Glutamatergic neuron (in vitro differentiated cells): ENCODE measurements around the gene NUP35. TPM values are rescaled to one million over a fixed set of nuclear protein-coding genes. Genes with fewer than 3 reads are reported as not detected.

Experiments used
- DNase-seq: peaks from one replicate; pipeline ENCODE4 v3.0.0; 2022
- H3K27ac Mint-ChIP-seq: one replicate; pipeline ENCODE4 v1.8.0; 2020; ENCODE audit warnings: mild to moderate bottlenecking, mixed read lengths, inconsistent platforms; ENCODE audit not compliant: unreplicated experiment
- H3K27me3 Mint-ChIP-seq: one replicate; pipeline ENCODE4 v1.8.0; 2020; ENCODE audit warnings: mild to moderate bottlenecking, moderate library complexity, mixed read lengths, inconsistent platforms; ENCODE audit not compliant: unreplicated experiment
- H3K36me3 Mint-ChIP-seq: one replicate; pipeline ENCODE4 v1.8.0; 2020; ENCODE audit warnings: mild to moderate bottlenecking, mixed read lengths, inconsistent platforms; ENCODE audit not compliant: unreplicated experiment
- H3K4me1 Mint-ChIP-seq: one replicate; pipeline ENCODE4 v1.8.0; 2020; ENCODE audit warnings: mild to moderate bottlenecking, low read depth, mixed read lengths, inconsistent platforms; ENCODE audit not compliant: unreplicated experiment
- H3K4me3 Mint-ChIP-seq: one replicate; pipeline ENCODE4 v1.8.0; 2020; ENCODE audit warnings: mild to moderate bottlenecking, mixed read lengths, inconsistent platforms; ENCODE audit not compliant: unreplicated experiment
- H3K9me3 Mint-ChIP-seq: one replicate; pipeline ENCODE4 v1.8.0; 2020; ENCODE audit warnings: mild to moderate bottlenecking, moderate library complexity, mixed read lengths, inconsistent platforms; ENCODE audit not compliant: unreplicated experiment
- total RNA-seq: library from RNA; stranded (reverse); fragmentation: NEBNext Ultra II Directional; extraction: Animal tissue kit (Norgen Biotek cat#: 25700); gene quantifications from one replicate; pipeline ENCODE4 v1.2.1, GENCODE V29; 2021; ENCODE audit not compliant: unreplicated experiment
- TF ChIP-seq, protein P1 (sequence below): fragments of 200-600 bp; sonication (generic); IDR thresholded peaks from one replicate; pipeline ENCODE4 v1.5.0; 2021; ENCODE audit not compliant: partially characterized antibody, unreplicated experiment

NUP35 gene
- total RNA-seq, 1 donor from 2014 or later = 8.6 TPM

DNA sequence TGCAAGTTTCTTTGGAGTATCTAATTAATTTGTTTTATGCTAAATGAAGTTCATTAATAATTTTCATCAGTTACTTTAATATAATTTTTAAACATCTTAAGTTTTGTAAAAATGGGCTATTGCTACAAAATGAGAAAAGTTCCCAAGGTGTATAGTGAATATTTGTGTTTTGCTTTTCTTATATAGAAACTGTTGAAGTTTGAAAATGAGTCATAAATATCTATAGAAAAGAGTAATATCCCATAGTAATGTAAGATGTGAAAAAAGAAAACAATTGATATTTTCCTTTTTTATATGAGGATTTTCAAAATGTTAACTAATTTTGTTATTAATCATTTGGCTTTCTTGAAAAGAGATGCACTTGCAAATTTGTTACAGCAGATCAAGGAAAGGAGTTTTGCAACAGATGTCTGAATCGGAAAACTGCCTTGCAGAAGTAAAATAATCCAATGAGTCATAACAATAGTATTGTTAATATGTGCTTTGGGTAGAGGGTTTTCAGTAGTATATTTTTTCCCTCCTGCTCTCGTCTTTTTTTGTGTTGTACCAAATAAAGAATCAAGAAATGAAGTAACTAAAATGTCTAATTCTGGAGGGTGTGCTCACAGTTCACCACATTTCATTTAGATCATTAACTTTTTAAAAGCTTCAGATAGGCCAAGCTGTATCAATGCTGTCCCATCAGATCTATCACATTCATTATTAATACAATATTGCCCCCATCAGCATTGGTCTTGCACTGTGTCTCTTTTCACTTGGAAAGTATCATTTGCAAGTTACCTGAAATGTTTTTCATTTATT is 30.2 kb upstream of the NUP35 start:
- no peaks in the 10 kb centered on the region for H3K4me1 Mint-ChIP-seq
- H3K36me3 Mint-ChIP-seq = no peaks in the 10 kb centered on the region
- H3K27ac Mint-ChIP-seq = no peak overlapping the region
- TF ChIP-seq, protein P1, sequence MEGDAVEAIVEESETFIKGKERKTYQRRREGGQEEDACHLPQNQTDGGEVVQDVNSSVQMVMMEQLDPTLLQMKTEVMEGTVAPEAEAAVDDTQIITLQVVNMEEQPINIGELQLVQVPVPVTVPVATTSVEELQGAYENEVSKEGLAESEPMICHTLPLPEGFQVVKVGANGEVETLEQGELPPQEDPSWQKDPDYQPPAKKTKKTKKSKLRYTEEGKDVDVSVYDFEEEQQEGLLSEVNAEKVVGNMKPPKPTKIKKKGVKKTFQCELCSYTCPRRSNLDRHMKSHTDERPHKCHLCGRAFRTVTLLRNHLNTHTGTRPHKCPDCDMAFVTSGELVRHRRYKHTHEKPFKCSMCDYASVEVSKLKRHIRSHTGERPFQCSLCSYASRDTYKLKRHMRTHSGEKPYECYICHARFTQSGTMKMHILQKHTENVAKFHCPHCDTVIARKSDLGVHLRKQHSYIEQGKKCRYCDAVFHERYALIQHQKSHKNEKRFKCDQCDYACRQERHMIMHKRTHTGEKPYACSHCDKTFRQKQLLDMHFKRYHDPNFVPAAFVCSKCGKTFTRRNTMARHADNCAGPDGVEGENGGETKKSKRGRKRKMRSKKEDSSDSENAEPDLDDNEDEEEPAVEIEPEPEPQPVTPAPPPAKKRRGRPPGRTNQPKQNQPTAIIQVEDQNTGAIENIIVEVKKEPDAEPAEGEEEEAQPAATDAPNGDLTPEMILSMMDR = no peak
- no peaks in the 10 kb centered on the region for H3K9me3 Mint-ChIP-seq
- H3K4me3 Mint-ChIP-seq = no peak overlapping the region
- H3K27me3 Mint-ChIP-seq = no peaks in the 10 kb centered on the region
- DNase-seq = no peak

DNA sequence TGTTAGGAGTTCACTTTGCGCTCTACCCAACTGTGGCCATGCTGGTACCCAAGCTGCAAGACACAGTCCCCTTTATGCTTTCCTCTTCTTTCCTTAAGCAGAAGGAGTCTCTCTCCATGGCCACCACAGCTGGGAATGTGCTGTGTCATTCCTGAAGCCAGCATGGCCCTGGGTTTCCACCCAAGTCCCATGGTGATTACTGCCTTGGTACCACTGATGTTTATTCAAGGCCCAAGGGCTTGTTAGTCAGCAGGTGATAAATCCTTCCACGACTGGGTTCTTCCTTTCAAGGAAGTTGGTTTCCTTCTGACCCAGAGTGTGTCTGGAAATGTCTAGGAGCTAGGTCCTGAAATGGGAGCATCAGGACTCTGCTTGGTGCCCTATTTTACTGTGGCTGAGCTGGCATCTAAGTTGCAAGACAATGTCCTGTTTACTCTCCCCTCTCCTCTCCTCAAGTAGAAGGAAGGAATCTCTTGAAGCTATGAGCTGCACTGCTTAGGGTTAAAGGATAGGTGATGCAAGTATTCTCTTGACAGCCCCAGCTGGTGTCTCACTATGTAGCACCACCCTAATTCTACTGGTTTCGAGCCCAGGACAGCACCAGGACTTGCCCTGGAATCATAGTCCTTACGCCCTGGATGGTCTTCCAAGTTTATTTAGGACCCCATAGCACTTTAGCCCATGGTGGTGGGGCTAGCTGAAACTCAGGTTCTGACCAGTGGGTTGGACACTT is 18.7 kb upstream of the NUP35 start:
- no peak for DNase-seq
- Mint-ChIP-seq H3K27ac (no peak overlapping the region), H3K36me3 (no peaks in the 10 kb centered on the region), H3K9me3 (peaks cover 1% of the 10 kb centered on the region), H3K27me3 (no peaks in the 10 kb centered on the region), H3K4me3 (no peak overlapping the region), H3K4me1 (no peaks in the 10 kb centered on the region)
- TF ChIP-seq, protein P1 = no peak

DNA sequence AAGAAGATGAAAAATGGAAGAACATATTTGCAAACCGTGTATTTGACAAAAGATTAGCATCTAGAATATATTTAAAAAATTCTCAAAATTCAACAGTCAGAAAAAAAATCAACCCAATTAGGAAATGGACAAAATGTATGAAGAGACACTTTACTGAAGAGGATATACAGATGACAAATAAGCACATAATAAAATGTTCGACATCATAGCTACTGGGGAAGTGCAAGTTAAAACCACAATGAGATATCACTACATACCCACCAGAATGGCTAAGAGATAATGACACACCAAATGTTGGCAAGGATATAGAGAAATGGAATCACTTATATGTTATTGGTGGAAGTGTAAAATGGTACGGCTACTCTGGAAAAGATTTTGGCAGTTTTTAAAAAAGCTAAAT is 11.7 kb upstream of the NUP35 start:
- Mint-ChIP-seq H3K9me3 (peaks cover 1% of the 10 kb centered on the region), H3K36me3 (no peaks in the 10 kb centered on the region), H3K4me1 (no peaks in the 10 kb centered on the region), H3K27ac (no peak overlapping the region), H3K4me3 (no peak overlapping the region), H3K27me3 (no peaks in the 10 kb centered on the region)
- no peak for DNase-seq
- TF ChIP-seq, protein P1 = no peak

DNA sequence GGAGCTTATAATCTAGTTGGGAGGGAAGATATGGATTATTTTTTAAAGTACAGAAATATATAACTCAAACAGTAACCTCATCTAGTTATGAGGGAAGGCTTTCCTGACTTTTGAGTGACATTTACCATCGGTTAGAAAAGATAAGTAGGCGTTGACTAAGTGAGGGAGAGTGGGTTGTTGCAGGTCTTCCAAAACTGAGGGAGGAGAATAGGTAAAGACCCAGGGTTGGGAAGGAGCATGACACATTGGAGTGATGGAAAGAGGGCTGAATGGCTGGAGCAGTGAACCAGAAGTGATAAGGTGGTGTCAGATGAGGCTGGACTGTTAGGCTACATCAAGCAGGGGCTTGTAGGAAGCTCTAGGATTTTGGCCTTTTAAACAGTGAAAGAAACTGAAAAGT is 10.6 kb upstream of the NUP35 start:
- Mint-ChIP-seq H3K4me3 (no peak overlapping the region), H3K9me3 (peaks cover 1% of the 10 kb centered on the region), H3K27ac (no peak overlapping the region), H3K36me3 (no peaks in the 10 kb centered on the region), H3K4me1 (no peaks in the 10 kb centered on the region), H3K27me3 (no peaks in the 10 kb centered on the region)
- DNase-seq = no peak
- TF ChIP-seq, protein P1 = no peak

DNA sequence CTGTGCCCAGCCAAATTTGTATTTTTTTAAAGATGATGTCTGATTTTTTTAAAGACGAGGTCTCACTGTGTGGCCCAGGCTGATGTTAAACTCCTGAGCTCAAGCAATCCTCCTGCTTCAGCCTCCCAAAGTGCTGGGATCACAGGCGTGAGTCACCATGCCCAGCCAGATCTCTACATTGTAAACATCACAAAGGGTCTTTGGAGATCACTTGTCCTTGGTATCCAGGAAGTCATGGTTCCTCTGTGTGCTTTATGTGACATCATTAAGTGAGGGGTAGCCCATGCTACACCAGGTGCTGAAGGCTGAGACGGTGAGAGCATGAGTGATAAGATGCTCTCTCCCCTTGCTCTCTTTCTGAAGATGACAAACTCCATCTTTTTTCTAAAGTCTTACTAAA is 7.0 kb upstream of the NUP35 start:
- no peak overlapping the region for H3K27ac Mint-ChIP-seq
- TF ChIP-seq, protein P1 = no peak
- DNase-seq = no peak
- no peak overlapping the region for H3K4me3 Mint-ChIP-seq
- H3K36me3 Mint-ChIP-seq = no peaks in the 10 kb centered on the region
- H3K9me3 Mint-ChIP-seq = peaks cover 3% of the 10 kb centered on the region
- no peaks in the 10 kb centered on the region for H3K4me1 Mint-ChIP-seq
- H3K27me3 Mint-ChIP-seq = no peaks in the 10 kb centered on the region
